Hematopoietic multipotent progenitor cell treated with erythropoietin and hydrocortisone succinate and interleukin-3 and kit ligand, for 15 days (in vitro differentiated cells): Measurements from ENCODE around the gene KIF24.
"Not testable (repeated sequence)": the region's sequence is repeated elsewhere in the genome, so short reads cannot be mapped to it uniquely, and the experiment has no call there.

ENCODE experiments used
- DNase-seq: peaks from one replicate; pipeline ENCODE4 v3.0.0-alpha.2; 2015; ENCODE audit warnings: low spot score

Gene KIF24

GRCh38 chr9:34362614-34363214 lies 33.6 kb upstream of the KIF24 start:
- no peak for DNase-seq

GRCh38 chr9:34352957-34353356 lies 23.9 kb upstream of the KIF24 start:
- not testable (repeated sequence) for DNase-seq

GRCh38 chr9:34352122-34352652 lies 23.1 kb upstream of the KIF24 start:
- DNase-seq = not testable (repeated sequence)

- no peak for DNase-seq
These were observed 20.3 kb upstream of the KIF24 start for GRCh38 chr9:34349324-34349723.

- no peak for DNase-seq
These were observed 18.7 kb upstream of the KIF24 start for GRCh38 chr9:34347800-34348158.

GRCh38 chr9:34346873-34347799 lies 18.1 kb upstream of the KIF24 start:
- DNase-seq = no peak

- no peak for DNase-seq
These were observed 14.5 kb upstream of the KIF24 start for GRCh38 chr9:34343605-34344004.

- DNase-seq = no peak
These were observed 14.0 kb upstream of the KIF24 start for GRCh38 chr9:34343090-34343489.

- no peak for DNase-seq
These were observed 12.7 kb upstream of the KIF24 start for GRCh38 chr9:34341659-34342295.

- no peak for DNase-seq
These were observed 9.8 kb upstream of the KIF24 start for GRCh38 chr9:34338665-34339385.

GRCh38 chr9:34338079-34338478 lies 9.0 kb upstream of the KIF24 start:
- not testable (repeated sequence) for DNase-seq

GRCh38 chr9:34337403-34337802 lies 8.3 kb upstream of the KIF24 start:
- peak; percentile 25 for DNase-seq

GRCh38 chr9:34335376-34335775 lies 6.3 kb upstream of the KIF24 start:
- no peak for DNase-seq

GRCh38 chr9:34334916-34335315 lies 5.8 kb upstream of the KIF24 start:
- DNase-seq = no peak

- no peak for DNase-seq
These were observed 5.3 kb upstream of the KIF24 start for GRCh38 chr9:34334337-34334824.

GRCh38 chr9:34333836-34334235 lies 4.8 kb upstream of the KIF24 start:
- no peak for DNase-seq

- DNase-seq = peak; percentile 65
These were observed 3.3 kb upstream of the KIF24 start for GRCh38 chr9:34332076-34332964.

- DNase-seq = no peak
These were observed 2.1 kb upstream of the KIF24 start for GRCh38 chr9:34331196-34331595.

GRCh38 chr9:34328500-34328986 lies 525 bp downstream of the KIF24 start:
- DNase-seq = no peak

GRCh38 chr9:34326690-34327089 lies 2.4 kb downstream of the KIF24 start:
- no peak for DNase-seq
